Measurements from ENCODE around the gene WNT1.

Gene WNT1

DNA sequence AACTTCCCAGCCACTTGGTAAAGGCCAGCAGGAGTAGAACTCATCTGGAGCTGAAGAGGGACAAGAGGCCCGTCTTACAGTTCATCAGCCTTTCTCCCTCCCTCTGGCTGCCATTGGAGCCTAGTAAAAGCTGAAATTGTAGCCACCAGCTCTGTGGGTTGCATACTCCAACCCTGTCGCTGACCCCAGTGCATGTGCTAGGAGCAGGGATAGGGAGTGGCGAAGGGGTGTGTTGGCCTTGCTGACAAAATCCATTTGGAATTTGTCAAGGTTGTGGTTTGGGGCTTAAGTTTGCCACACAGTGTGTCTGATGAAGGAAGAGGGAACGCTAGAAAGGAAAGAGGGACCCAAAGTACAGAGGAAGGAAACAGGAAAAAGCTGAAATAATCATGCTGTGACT is 16.8 kb upstream of the WNT1 start:
- DNase-seq (ENCODE audit: low read depth): no peak

- no peak for DNase-seq (ENCODE audit: low read depth)
Measured at GRCh38 chr12:48961801-48962200, 16.3 kb upstream of the WNT1 start.

DNA sequence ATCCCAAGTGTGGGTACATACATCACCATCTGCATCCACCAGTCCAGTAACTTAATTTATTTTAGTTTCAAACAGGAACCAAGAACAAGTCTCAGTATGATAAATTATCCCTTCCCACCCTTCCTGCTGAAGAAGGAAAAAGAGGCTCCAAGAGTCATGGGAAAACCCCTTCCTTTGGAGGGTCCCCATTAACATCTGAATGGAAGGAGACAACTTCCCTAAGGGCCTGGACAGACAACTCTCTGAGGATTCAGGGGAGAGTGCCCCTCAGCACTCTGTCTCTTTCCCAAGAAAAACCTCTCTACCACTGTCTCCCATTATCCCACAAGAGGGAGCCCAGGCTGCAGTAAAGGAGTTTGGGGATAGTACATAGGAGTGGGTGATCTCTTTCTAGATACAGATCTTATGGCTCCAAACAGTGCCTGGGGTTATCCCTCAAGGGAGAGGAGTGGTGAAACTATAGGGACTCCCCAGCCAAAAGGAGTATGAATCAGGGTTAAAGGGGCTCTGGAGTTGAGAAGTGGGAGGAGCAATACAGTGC is 12.8 kb upstream of the WNT1 start:
- DNase-seq (ENCODE audit: low read depth): no peak

GRCh38 chr12:48966177-48966895 is 11.8 kb upstream of the WNT1 start:
- no peak for DNase-seq (ENCODE audit: low read depth)

- no peak for DNase-seq (ENCODE audit: low read depth)
Measured at GRCh38 chr12:48967991-48968390, 10.1 kb upstream of the WNT1 start.

DNA sequence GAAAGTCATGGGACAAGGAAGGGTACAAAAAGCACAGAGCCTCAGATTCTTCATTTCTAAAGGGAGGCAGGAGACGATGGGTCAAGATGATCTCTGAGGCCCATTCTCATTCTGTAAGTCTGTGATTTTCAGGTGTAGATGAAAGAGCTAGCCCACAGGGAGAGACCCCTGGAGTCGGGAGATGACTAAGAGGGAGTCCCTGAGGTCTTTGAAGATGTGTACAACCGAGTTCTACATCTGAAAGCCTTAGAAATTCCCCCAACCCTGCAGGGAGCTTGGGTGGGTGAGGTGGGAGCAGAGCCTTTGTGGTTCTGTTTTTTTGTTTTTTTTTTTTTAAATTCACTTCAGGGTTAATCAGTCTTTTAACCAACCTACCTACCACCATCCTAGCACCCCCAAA is 9.7 kb upstream of the WNT1 start:
- DNase-seq (ENCODE audit: low read depth): no peak

DNA sequence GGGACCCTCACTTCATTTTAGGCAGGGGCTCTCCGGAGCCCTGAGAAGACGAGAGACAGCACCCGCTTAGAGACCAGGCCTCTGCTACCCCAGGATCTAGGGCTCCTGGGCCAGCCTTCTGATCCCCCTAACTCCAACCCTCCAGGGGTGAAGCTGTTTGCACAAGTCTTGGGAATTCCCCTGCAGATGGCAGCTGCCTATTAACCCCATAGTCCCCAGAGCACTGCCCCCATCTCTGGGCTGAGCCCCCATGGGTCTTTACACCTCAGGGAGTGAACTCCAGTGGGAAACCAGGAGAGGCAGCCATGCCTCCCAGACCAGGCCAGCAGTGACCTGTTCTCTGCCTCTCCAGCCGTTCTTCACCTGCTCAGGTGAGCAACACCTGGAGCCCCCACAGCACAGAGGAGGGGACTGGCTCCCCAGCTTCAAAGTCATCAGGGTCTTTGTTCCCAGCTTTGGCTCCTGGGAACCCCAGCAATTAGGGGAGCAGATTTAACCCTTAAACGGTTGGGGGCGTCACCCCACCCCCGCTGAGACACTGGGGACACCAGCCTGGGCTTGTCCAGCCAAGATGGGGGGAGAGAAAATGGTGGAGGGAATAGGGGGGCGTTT is 8.9 kb upstream of the WNT1 start:
- DNase-seq (ENCODE audit: low read depth): no peak

GRCh38 chr12:48969833-48970701 is 8.1 kb upstream of the WNT1 start:
- DNase-seq (ENCODE audit: low read depth): no peak

GRCh38 chr12:48970702-48971334 is 7.3 kb upstream of the WNT1 start:
- DNase-seq (ENCODE audit: low read depth): no peak

GRCh38 chr12:48972213-48972951 is 5.7 kb upstream of the WNT1 start:
- no peak for DNase-seq (ENCODE audit: low read depth)

GRCh38 chr12:48972952-48973483 is 5.1 kb upstream of the WNT1 start:
- DNase-seq (ENCODE audit: low read depth): no peak

DNA sequence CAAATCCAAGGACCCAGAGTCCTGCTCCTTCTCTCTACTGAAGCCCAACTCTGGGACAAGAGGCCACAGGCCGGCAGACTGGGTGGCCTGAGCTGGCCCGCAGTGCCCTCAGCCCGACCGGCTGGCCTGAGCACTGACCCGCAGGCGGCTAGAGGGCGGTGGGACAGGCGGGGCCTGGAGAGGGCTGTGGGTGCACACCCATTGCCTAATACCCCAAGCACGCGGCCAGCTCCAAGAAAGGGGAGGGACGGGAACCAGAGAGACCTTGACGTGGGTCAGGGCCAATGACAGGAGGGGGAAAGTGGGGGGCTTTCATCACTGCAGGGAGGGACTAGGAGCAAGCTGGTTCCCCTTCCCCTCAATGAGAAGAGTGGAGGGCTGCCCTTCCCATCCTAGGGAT is 4.6 kb upstream of the WNT1 start:
- DNase-seq (ENCODE audit: low read depth): no peak

DNA sequence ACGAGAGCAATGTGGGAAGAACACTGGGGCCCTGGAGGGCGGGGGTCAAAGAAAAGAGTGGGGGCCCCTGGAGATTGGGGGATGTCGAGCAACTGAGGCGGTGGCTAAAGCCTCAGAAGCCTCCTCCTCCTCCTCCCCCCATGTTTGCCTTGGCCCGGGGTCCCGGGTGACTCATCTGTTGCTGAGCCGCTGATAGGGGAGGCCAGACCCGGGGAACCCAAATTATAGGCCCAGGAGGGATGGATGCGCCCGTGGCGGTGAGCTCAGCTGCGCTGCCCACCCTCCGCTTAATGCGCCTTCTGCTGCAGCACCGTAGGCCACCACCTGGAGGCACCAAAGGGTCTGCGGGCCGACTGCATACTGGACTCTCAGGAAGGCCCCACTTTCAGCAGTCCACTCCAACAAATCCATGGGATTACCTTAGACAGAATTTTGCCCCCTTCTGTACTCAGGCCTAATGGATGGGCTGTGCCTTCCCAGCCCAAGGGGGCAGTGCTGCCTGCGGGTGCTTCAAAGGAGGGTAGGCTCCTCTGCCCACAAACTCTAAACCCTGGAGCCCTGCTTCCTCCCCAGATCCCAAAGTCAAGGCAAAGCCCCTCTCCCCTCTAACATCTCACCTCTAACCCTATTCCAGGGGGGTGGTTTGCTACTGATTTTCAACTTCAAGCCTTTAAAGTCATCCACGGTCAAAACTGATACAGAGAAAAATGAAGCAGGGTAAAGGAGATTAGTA is 4.0 kb upstream of the WNT1 start:
- DNase-seq (ENCODE audit: low read depth): no peak

- peak; percentile 70 for DNase-seq (ENCODE audit: low read depth)
Measured at GRCh38 chr12:48977290-48978281, 536 bp upstream of the WNT1 start.

- no peak for DNase-seq (ENCODE audit: low read depth)
Measured at GRCh38 chr12:48978741-48979601, 849 bp downstream of the WNT1 start.

DNA sequence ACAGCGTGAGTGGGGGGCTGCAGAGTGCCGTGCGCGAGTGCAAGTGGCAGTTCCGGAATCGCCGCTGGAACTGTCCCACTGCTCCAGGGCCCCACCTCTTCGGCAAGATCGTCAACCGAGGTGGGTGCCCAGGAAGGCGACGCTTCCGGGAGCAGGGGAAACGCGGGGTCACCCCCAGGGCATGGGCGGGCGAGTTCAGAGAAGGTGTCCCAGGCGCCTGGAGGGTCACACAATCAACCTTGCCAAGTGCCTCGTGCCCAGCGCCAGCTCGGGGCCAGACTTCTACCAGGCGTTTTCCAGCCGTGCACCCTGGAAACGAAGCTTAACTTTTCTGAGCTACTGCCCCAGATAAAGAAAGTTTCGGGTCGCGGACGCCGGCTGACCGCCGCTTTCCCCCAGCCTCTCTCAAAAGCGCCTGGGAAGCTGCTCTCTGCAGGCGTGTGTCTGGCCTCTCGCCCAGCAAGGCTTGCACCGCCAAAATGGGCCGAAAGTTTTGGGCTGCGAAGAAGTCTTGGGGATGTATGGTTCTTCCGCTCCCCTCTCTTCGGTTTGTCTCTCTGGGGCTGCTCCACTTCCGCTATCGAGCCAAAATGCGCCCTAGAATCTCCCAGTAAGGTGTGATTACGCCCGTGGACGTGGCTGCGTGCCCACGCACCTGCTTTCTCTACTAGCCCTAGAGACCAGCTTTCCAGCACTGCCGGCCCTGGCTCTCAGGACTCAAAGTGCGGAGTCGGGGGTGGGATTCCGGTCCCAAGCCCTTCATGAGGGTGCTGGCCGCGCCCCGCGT is 1.7 kb downstream of the WNT1 start:
- no peak for DNase-seq (ENCODE audit: low read depth)

GRCh38 chr12:48980389-48980952 is 2.3 kb downstream of the WNT1 start:
- no peak for DNase-seq (ENCODE audit: low read depth)

Data from T follicular helper cell (primary cell).